Trophoblast cell (in vitro differentiated cells and primary cell): ENCODE measurements around the gene OR2AT4.
"Not testable (repeated sequence)": the region's sequence is repeated elsewhere in the genome, so short reads cannot be mapped to it uniquely, and the experiment has no call there.

ENCODE experiments used
- DNase-seq, 2 donors: peaks; one replicate each; pipeline ENCODE4 v3.0.0-alpha.2; 2016
- H2AFZ ChIP-seq: 2 replicates; pipeline ENCODE4 v1.6.1; 2013; ENCODE audit warnings: low read length, moderate library complexity, mild to moderate bottlenecking; ENCODE audit not compliant: insufficient read depth, poor library complexity
- H2AK5ac ChIP-seq: 2 replicates; pipeline ENCODE4 v1.6.1; 2013; ENCODE audit warnings: mild to moderate bottlenecking, low read length
- H2BK120ac ChIP-seq: 2 replicates; pipeline ENCODE4 v1.6.1; 2013; ENCODE audit warnings: low read length, mild to moderate bottlenecking, moderate library complexity; ENCODE audit not compliant: insufficient read depth, poor library complexity
- H2BK12ac ChIP-seq: 2 replicates; pipeline ENCODE4 v1.6.1; 2013; ENCODE audit warnings: mild to moderate bottlenecking, low read length, moderate library complexity
- H2BK5ac ChIP-seq: 2 replicates; pipeline ENCODE4 v1.6.1; 2013; ENCODE audit warnings: low read length, low read depth, moderate library complexity, mild to moderate bottlenecking; ENCODE audit not compliant: poor library complexity
- H3K14ac ChIP-seq: 2 replicates; pipeline ENCODE4 v1.6.1; 2013; ENCODE audit warnings: mild to moderate bottlenecking, low read length
- H3K18ac ChIP-seq: 2 replicates; pipeline ENCODE4 v1.6.1; 2013; ENCODE audit warnings: mild to moderate bottlenecking, low read length
- H3K23ac ChIP-seq: 2 replicates; pipeline ENCODE4 v1.6.1; 2013; ENCODE audit warnings: low read length
- H3K27ac ChIP-seq: 2 replicates; pipeline ENCODE4 v1.5.1; 2013; ENCODE audit warnings: low read depth, mild to moderate bottlenecking, inconsistent platforms, low read length, moderate library complexity
- H3K27me3 ChIP-seq: 2 replicates; pipeline ENCODE4 v1.6.1; 2013; ENCODE audit warnings: inconsistent platforms, mild to moderate bottlenecking, low read length, moderate library complexity; ENCODE audit not compliant: insufficient read depth
- H3K36me3 ChIP-seq, 2 experiments: 1 replicate in 1 of 2; 2 replicates in 1 of 2; pipeline ENCODE4 v1.6.1; 2013; ENCODE audit warnings: low read length in 2 of 2, mild to moderate bottlenecking in 2 of 2, moderate library complexity in 1 of 2; ENCODE audit not compliant: insufficient read depth in 2 of 2, control insufficient read depth in 1 of 2
- H3K4ac ChIP-seq: 2 replicates; pipeline ENCODE4 v1.6.1; 2013; ENCODE audit warnings: low read depth, mild to moderate bottlenecking, low read length, moderate library complexity
- H3K4me1 ChIP-seq, 2 experiments: 1 replicate in 1 of 2; 2 replicates in 1 of 2; pipeline ENCODE4 v1.6.1; 2013; ENCODE audit warnings: low read length in 2 of 2, mild to moderate bottlenecking in 2 of 2, moderate library complexity in 1 of 2; ENCODE audit not compliant: insufficient read depth in 2 of 2, control insufficient read depth in 1 of 2
- H3K4me2 ChIP-seq: 2 replicates; pipeline ENCODE4 v1.6.1; 2013; ENCODE audit warnings: inconsistent platforms, mild to moderate bottlenecking, low read length, moderate library complexity
- H3K4me3 ChIP-seq: 2 replicates; pipeline ENCODE4 v1.5.1; 2013; ENCODE audit warnings: mild to moderate bottlenecking, low read depth, low read length, inconsistent platforms
- H3K79me1 ChIP-seq: one replicate; pipeline ENCODE4 v1.6.1; 2013; ENCODE audit warnings: low read length
- H3K79me2 ChIP-seq: 2 replicates; pipeline ENCODE4 v1.6.1; 2013; ENCODE audit warnings: low read length, mild to moderate bottlenecking; ENCODE audit not compliant: control insufficient read depth, insufficient read depth, poor library complexity
- H3K9ac ChIP-seq: 2 replicates; pipeline ENCODE4 v1.6.1; 2013; ENCODE audit warnings: mild to moderate bottlenecking, low read length
- H3K9me3 ChIP-seq: 2 replicates; pipeline ENCODE4 v1.6.1; 2013; ENCODE audit warnings: low read depth, mild to moderate bottlenecking, control low read depth, inconsistent platforms, low read length; ENCODE audit not compliant: insufficient read depth
- H4K12ac ChIP-seq: 2 replicates; pipeline ENCODE4 v1.6.1; 2013; ENCODE audit warnings: low read depth, mild to moderate bottlenecking, low read length, moderate library complexity
- H4K8ac ChIP-seq: 2 replicates; pipeline ENCODE4 v1.6.1; 2013; ENCODE audit warnings: low read depth, mild to moderate bottlenecking, low read length, moderate library complexity
- H4K91ac ChIP-seq: one replicate; pipeline ENCODE4 v1.6.1; 2013; ENCODE audit warnings: low read depth, mild to moderate bottlenecking, low read length, moderate library complexity
- WGBS: extraction: QIAGEN DNeasy Blood & Tissue Kit; methylation state at CpG from one replicate; pipeline ENCODE4 v1.1.7; 2013; ENCODE audit warnings: missing lambda C conversion rate; ENCODE audit not compliant: insufficient read length, insufficient coverage; ENCODE audit errors: extremely low coverage; 5-methylcytosine and 5-hydroxymethylcytosine counted together

The OR2AT4 gene

DNA sequence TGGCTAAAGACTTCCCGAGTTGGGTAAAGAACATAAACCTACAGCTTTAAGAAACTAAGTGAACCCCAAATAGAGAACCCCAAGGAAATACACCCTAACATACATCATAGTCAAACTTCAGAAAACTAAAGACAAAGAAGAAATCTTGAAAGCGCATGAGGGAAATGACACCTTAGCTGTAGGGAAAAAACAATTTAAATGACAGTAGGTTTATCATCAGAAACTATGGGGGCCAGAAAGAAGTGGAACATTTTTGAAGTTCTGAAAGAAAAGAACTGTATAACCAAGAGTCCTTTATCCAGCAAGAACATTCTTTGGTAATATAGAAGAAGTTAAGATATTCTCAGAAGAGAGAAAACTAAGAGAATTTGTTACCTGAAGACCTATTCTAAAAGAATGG lies 15.5 kb upstream of the OR2AT4 start:
- Histone ChIP-seq H3K27ac (no peak overlapping the region), H3K4me1 (no peaks in the 10 kb centered on the region), H2BK120ac (no peak overlapping the region), H2BK5ac (no peak overlapping the region), H2BK12ac (no peak overlapping the region), H3K9ac (no peak overlapping the region), H3K36me3 (no peaks in the 10 kb centered on the region), H2AFZ (no peak overlapping the region), H3K4ac (no peak overlapping the region), H3K9me3 (peaks cover 3% of the 10 kb centered on the region), H3K79me2 (no peaks in the 10 kb centered on the region), H3K18ac (no peak overlapping the region), H4K91ac (no peak overlapping the region), H3K4me2 (no peak overlapping the region), H4K12ac (no peak overlapping the region), H2AK5ac (no peak overlapping the region), H3K23ac (no peak overlapping the region), H3K79me1 (no peaks in the 10 kb centered on the region), H3K14ac (no peak overlapping the region), H3K4me3 (no peak overlapping the region), H3K27me3 (no peaks in the 10 kb centered on the region), H4K8ac (no peak overlapping the region)
- whole genome bisulfite sequencing, result no CpG with 5 or more reads among the region's 2 CpGs
- DNase-seq, result no peak

DNA sequence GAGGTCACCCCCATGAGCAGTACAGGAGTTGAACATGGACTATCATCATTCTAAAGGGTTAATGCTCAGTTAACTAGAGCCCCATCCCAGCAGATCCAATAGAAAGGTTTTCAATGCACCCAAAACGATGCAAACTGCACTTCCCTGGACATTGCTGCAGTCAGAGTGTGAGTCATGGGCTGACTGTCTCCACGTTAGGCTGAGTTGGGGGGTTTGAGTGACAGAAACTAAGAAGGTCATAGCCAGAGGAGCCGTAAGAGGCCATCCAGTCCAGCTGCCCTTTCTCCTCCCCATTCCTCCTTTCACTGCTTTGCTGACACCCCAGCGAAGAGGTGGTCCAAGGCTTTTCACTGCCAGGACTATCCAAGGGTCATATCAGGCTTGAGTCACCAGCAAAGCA lies 10.5 kb upstream of the OR2AT4 start:
- no peak overlapping the region for H3K4me3 ChIP-seq
- H3K36me3 ChIP-seq, result no peaks in the 10 kb centered on the region
- no peak overlapping the region for H2BK12ac ChIP-seq
- no peak overlapping the region for H2BK5ac ChIP-seq
- no peak overlapping the region for H3K27ac ChIP-seq
- H3K23ac ChIP-seq, result no peak overlapping the region
- H4K12ac ChIP-seq, result no peak overlapping the region
- no peaks in the 10 kb centered on the region for H3K9me3 ChIP-seq
- no peak overlapping the region for H3K14ac ChIP-seq
- no peak overlapping the region for H3K4me2 ChIP-seq
- no peak overlapping the region for H3K18ac ChIP-seq
- no peak for DNase-seq
- no peaks in the 10 kb centered on the region for H3K27me3 ChIP-seq
- H3K4me1 ChIP-seq, result peaks cover 0 to 3% of the 10 kb centered on the region in 2 experiments
- no peaks in the 10 kb centered on the region for H3K79me2 ChIP-seq
- H3K4ac ChIP-seq, result no peak overlapping the region
- no peak overlapping the region for H2AK5ac ChIP-seq
- no peak overlapping the region for H2BK120ac ChIP-seq
- H3K9ac ChIP-seq, result no peak overlapping the region
- H3K79me1 ChIP-seq, result no peaks in the 10 kb centered on the region
- no peak overlapping the region for H2AFZ ChIP-seq
- no peak overlapping the region for H4K8ac ChIP-seq
- H4K91ac ChIP-seq, result no peak overlapping the region
- no CpG with 5 or more reads among the region's 4 CpGs for WGBS

DNA sequence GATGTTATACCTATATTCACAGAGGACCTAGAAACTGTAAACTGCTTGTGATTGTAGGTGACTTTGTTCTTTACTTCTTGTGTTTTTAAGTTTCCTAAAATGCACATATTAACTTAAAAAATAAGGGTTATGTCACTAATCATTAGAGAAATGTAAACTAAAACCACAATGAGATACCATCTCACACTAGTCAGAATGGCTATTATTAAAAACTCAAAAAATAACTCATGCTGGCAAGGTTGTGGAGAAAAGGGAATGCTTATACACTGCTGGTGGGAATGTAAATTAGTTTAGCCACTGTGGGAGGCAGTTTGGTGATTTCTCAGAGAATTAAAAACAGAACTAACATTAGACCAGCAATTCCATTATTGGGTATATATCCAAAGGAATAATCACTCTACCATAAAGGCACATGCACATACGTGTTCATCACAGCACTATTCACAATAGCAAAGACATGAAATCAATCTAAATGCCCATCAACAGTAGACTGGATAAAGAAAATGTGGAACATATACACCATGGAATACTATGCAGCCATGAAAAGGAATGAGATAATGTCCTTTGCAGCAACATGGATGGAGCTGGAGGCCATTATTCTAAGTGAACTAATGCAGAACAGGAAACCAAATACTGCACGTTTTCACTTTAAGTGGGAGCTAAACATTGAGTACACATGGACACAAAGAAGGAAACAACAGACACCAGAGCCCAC lies 9.4 kb upstream of the OR2AT4 start:
- not testable (repeated sequence) for H3K4me1 ChIP-seq, H3K14ac ChIP-seq, H2BK120ac ChIP-seq, H3K27ac ChIP-seq, H3K9ac ChIP-seq, H3K27me3 ChIP-seq, H2BK5ac ChIP-seq, H2AFZ ChIP-seq, H2AK5ac ChIP-seq, H2BK12ac ChIP-seq, H3K23ac ChIP-seq, H4K8ac ChIP-seq, DNase-seq, H3K4me2 ChIP-seq, H3K4ac ChIP-seq, H3K79me1 ChIP-seq, H3K18ac ChIP-seq, H3K4me3 ChIP-seq, H4K91ac ChIP-seq, H3K36me3 ChIP-seq, H3K9me3 ChIP-seq, H3K79me2 ChIP-seq, H4K12ac ChIP-seq
- no CpG with 5 or more reads among the region's 2 CpGs for WGBS

DNA sequence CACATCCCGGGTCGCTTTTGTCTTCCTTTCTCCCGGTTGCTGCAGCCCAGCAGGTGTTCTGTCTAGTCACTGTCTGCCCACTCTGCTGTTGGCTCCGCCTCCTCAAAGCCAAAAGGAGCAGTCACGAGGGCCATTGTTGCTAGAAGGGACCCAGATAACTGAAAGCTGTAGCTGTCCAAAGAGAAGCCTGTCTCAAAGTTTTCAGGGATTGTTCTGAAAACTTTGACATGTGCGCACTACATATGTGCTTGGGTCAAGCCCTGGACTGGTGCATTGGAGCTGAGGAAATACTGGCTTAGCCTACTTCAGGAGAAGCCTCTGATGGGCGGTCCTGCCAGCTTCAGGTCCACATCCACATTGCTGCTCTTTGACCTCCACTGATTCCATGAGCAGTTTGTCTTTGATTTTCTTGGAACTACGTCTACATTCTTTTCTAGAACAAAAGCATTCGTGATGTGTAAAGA lies 8.8 kb upstream of the OR2AT4 start:
- Histone ChIP-seq H3K18ac (no peak overlapping the region), H3K4me2 (no peak overlapping the region), H3K36me3 (no peaks in the 10 kb centered on the region), H4K12ac (no peak overlapping the region), H3K4ac (no peak overlapping the region), H3K4me3 (no peak overlapping the region), H3K9me3 (no peaks in the 10 kb centered on the region), H3K14ac (no peak overlapping the region), H3K4me1 (peaks cover 0 to 3% of the 10 kb centered on the region in 2 experiments), H3K27ac (no peak overlapping the region), H4K8ac (no peak overlapping the region), H3K79me2 (no peaks in the 10 kb centered on the region), H2BK5ac (no peak overlapping the region), H2AK5ac (no peak overlapping the region), H2AFZ (no peak overlapping the region), H3K27me3 (no peaks in the 10 kb centered on the region), H3K79me1 (no peaks in the 10 kb centered on the region), H3K9ac (no peak overlapping the region), H4K91ac (no peak overlapping the region), H2BK12ac (no peak overlapping the region), H2BK120ac (no peak overlapping the region), H3K23ac (no peak overlapping the region)
- no peak for DNase-seq
- WGBS, result no CpG with 5 or more reads among the region's 9 CpGs
